Skeletal muscle satellite cell (primary cell): ENCODE results near the gene SPP2.

Source experiments
- H3K27me3 ChIP-seq: 2 replicates; pipeline ENCODE4 v1.7.0; 2013; ENCODE audit warnings: low read length; ENCODE audit not compliant: control insufficient read depth, insufficient read depth
- H3K36me3 ChIP-seq: 2 replicates; pipeline ENCODE4 v1.7.0; 2013; ENCODE audit warnings: mild to moderate bottlenecking, control low read depth, low read length; ENCODE audit not compliant: insufficient read depth
- H3K4me1 ChIP-seq: 2 replicates; pipeline ENCODE4 v1.7.0; 2013; ENCODE audit warnings: low read length; ENCODE audit not compliant: control insufficient read depth, insufficient read depth
- H3K4me2 ChIP-seq: 2 replicates; pipeline ENCODE4 v1.7.0; 2013; ENCODE audit warnings: mild to moderate bottlenecking, low read length
- H3K4me3 ChIP-seq: 2 replicates; pipeline ENCODE4 v1.7.0; 2013; ENCODE audit warnings: low read length
- H3K9ac ChIP-seq: 2 replicates; pipeline ENCODE4 v1.7.0; 2013; ENCODE audit warnings: mild to moderate bottlenecking, low read depth, low read length, moderate library complexity
- H3K9me3 ChIP-seq: replicated peaks from 2 replicates; pipeline ENCODE4 v1.7.0; 2013; ENCODE audit warnings: mild to moderate bottlenecking, control low read depth, low read length

Gene SPP2

DNA sequence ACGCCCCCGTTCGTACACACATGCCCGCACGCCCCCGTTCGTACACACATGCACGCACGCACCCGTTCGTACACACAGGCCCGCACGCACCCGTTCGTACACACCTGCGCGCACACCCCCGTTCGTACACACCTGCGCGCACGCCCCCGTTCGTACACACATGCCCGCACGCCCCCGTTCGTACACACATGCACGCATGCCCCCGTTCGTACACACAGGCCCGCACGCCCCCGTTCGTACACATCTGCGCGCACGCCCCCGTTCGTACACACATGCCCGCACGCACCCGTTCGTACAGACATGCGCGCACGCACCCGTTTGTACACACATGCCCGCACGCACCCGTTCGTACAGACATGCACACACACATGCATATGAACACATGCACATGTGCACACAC lies 45.7 kb downstream of the SPP2 start:
- Histone ChIP-seq H3K9me3 (no peaks in the 10 kb centered on the region), H3K4me1 (peaks cover 12% of the 10 kb centered on the region), H3K9ac (no peak overlapping the region), H3K36me3 (no peaks in the 10 kb centered on the region), H3K27me3 (no peaks in the 10 kb centered on the region), H3K4me3 (no peak overlapping the region), H3K4me2 (no peak overlapping the region)

DNA sequence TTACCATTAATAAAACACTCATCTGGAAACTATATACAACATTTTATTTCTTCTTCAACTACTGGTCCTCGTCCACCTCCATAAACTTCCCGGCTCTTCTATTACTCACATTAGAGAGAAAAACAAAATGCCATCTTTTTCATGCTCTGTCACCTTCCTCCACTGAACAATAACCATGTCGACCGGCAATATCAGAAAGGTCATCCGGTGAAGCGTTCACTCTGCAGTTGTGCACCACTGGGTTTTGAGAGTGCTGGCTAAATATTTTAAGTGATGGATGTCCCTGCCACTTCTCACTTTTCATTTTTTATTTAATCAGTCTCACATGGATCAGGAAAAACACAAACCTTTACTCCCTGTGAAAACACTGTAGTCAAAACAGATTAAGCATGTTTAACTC lies 48.2 kb downstream of the SPP2 start:
- Histone ChIP-seq H3K4me1 (no peaks in the 10 kb centered on the region), H3K9me3 (no peaks in the 10 kb centered on the region), H3K27me3 (peaks cover 3% of the 10 kb centered on the region), H3K4me2 (no peak overlapping the region), H3K36me3 (no peaks in the 10 kb centered on the region), H3K4me3 (no peak overlapping the region), H3K9ac (no peak overlapping the region)

DNA sequence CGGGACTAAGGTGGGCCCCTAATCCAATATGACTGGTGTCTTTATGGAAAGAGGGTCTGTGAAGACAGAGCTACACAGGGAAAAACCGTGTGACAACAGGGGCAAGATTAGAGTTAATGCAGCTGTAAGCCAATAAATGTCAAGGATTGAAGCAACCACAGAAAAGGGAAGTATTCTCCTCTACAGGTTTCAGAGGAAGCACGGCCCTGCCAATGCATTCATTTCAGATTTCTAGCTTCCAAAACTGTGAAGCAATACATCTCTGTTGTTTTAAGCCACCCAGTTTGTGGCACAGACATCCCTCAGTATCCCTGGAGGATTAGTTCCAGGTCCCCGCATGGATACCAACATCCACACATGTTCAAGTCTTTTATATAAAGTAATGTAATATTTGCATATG lies 48.8 kb downstream of the SPP2 start:
- Histone ChIP-seq H3K36me3 (no peaks in the 10 kb centered on the region), H3K9me3 (no peaks in the 10 kb centered on the region), H3K4me2 (no peak overlapping the region), H3K27me3 (peaks cover 3% of the 10 kb centered on the region), H3K9ac (no peak overlapping the region), H3K4me3 (no peak overlapping the region), H3K4me1 (no peaks in the 10 kb centered on the region)

DNA sequence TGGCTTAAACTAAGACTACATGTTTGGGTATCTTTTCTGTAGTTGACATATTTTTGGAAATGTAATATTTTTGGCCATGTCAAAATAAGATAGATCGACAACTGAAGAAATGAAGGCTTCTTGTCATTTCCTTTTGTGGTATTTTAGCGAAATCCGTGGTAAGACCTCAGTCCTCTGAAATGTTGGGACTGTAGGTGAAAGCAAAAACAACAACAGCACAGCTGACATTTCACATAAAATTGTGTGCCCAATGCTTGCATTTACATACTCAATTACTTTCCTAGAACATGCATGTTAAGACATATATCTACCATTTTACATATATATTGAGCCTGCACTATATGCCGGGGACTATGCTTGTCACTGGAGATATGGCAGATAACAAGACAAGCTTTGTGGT lies 50.2 kb downstream of the SPP2 start:
- Histone ChIP-seq H3K9ac (no peak overlapping the region), H3K4me2 (no peak overlapping the region), H3K4me1 (no peaks in the 10 kb centered on the region), H3K27me3 (peaks cover 3% of the 10 kb centered on the region), H3K9me3 (no peaks in the 10 kb centered on the region), H3K36me3 (no peaks in the 10 kb centered on the region), H3K4me3 (no peak overlapping the region)

DNA sequence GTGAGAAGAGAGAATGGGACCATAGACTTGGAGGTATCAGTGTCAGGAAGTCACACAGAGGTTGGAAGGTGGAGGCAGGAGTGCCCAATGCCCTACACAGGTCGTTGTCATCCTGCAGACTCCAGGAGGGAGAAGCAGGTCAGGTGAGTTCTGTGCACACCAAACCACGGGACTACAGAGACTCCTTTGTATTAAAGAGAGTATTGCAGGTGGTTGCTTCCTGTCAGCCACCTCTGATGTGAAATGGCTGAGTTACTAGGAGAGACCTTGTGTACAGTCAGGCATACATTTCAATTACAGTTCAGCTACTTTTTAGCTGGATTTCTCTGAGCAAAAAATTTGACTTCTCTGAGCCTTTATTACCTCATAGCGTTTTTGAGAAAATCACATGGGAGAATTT lies 51.6 kb downstream of the SPP2 start:
- Histone ChIP-seq H3K36me3 (no peaks in the 10 kb centered on the region), H3K9me3 (no peaks in the 10 kb centered on the region), H3K27me3 (peaks cover 3% of the 10 kb centered on the region), H3K4me3 (no peak overlapping the region), H3K4me2 (no peak overlapping the region), H3K9ac (no peak overlapping the region), H3K4me1 (no peaks in the 10 kb centered on the region)

DNA sequence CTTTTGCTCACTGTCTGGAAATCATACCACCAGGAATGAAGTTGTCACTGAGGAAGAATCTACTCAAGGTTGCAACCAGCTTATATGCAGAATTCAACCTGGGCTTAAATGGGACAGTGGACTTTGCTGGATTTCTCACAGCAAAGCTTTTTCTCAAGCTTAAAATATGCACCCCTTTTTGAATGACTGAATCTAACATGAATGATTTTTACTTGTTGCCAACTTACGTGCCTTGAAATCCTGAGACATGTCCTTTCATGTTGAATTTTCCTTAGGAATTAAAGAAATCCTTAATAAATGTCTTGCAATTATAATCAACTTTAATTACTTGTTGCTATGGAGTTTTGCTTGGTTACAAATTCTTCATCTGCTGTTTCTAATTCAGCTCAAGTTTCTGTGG lies 57.4 kb downstream of the SPP2 start:
- Histone ChIP-seq H3K9ac (no peak overlapping the region), H3K4me1 (peaks cover 8% of the 10 kb centered on the region), H3K27me3 (no peaks in the 10 kb centered on the region), H3K36me3 (no peaks in the 10 kb centered on the region), H3K4me3 (no peak overlapping the region), H3K9me3 (no peaks in the 10 kb centered on the region), H3K4me2 (no peak overlapping the region)

DNA sequence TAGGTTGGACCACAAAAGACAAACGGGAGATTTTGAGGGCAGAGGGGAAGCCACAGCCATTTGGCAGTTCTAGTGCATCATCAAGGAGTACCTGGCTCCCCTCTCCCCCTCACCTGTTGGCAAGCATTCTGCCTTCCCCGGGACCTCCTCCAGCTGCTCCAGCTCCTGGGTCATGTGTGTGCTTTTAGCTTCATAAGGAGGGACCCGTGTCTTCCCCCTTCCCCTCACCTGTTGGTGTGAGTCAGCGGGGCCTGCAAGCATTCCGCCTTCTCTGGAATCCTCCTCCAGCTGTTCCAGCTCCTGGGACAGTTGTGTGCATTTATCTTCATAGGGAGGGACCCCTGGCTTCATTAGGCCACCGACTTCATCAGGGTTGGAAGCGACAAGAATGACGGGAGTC lies 58.8 kb downstream of the SPP2 start:
- H3K4me1 ChIP-seq: peaks cover 8% of the 10 kb centered on the region
- H3K36me3 ChIP-seq: no peaks in the 10 kb centered on the region
- no peak overlapping the region for H3K9ac ChIP-seq
- no peak overlapping the region for H3K4me3 ChIP-seq
- H3K4me2 ChIP-seq: no peak overlapping the region
- no peaks in the 10 kb centered on the region for H3K9me3 ChIP-seq
- no peaks in the 10 kb centered on the region for H3K27me3 ChIP-seq

DNA sequence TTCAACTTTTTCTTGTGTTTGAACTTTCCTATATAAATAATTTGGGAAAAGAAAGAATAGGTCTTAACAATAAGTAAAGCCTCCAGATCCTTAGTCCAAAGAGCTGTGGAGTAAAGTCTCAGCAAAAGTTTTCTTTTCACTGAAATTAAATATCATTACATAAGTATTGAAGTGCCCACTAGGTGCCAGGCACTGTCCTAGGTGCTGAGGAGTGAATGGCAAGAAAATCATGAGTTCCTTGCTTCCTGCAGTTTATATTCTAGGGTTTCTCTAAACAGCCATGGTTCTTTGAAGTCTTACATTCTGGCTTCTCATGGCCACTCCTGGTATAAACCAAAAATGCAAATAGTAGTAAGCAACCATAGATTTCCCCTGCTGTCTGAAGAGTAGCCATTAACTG lies 59.7 kb downstream of the SPP2 start:
- Histone ChIP-seq H3K4me2 (no peak overlapping the region), H3K27me3 (no peaks in the 10 kb centered on the region), H3K9ac (no peak overlapping the region), H3K36me3 (no peaks in the 10 kb centered on the region), H3K4me1 (peaks cover 8% of the 10 kb centered on the region), H3K9me3 (no peaks in the 10 kb centered on the region), H3K4me3 (no peak overlapping the region)

DNA sequence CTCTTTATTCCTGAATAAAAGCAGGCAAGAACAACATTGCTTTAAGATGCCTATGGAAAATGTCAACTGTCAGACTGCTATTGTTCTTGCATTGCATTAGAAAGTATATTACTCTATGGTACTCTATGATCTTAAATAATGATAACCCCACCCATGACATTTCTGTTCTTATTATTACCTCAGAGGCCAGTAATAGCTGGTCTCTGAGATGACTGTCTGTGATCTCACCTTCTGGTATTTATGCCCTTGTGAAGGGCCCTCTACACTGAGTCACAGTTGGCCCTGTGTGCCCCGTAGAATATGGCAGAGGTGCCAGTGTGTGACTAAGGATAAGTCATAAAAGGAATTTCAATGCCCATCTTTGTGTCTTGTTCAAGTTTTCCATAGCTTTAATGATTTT lies 61.0 kb downstream of the SPP2 start:
- Histone ChIP-seq H3K4me2 (no peak overlapping the region), H3K36me3 (no peaks in the 10 kb centered on the region), H3K4me3 (no peak overlapping the region), H3K9ac (no peak overlapping the region), H3K9me3 (no peaks in the 10 kb centered on the region), H3K27me3 (no peaks in the 10 kb centered on the region), H3K4me1 (peaks cover 8% of the 10 kb centered on the region)

DNA sequence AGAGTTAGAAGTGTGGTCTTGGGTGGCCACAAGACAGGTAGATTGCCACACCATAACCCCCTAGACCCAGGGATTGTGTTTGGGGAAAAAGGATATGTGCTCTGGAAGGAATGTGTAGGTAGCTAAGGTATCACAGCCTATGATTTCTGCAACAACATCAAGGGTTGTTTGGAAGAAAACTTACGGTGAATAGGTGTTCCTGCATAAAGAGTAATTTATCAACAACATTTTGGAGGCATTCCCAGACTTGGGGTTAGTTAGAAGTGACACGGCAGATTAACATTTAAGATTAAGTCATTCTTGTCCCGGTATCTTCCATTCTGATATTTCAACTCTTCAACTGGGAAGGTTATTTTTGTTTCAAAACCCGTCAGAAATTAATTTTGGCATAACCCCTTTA lies 65.5 kb downstream of the SPP2 start:
- H3K9ac ChIP-seq: no peak overlapping the region
- H3K27me3 ChIP-seq: no peaks in the 10 kb centered on the region
- H3K4me3 ChIP-seq: no peak overlapping the region
- H3K4me2 ChIP-seq: no peak overlapping the region
- H3K36me3 ChIP-seq: no peaks in the 10 kb centered on the region
- H3K9me3 ChIP-seq: no peaks in the 10 kb centered on the region
- peaks cover 5% of the 10 kb centered on the region for H3K4me1 ChIP-seq

DNA sequence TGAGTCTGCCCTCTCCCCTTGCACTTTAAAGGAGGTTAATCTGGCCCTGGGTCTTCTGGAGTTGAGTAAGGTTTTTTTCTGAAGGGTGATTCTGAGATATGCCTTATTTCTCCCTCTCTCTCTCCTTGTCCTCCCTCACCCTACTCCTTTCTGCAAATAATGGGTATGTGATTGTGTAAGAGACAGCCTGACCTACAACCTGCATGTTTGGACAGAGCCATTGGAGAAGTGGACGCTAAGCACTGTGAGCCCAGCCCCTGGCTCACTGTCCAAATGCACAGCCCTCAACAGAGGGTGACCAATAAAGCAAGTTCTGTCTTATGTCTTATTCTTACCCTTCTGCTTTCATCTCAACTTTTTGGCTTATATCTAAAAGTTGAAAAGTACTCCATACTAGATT lies 71.5 kb downstream of the SPP2 start:
- H3K27me3 ChIP-seq: no peaks in the 10 kb centered on the region
- no peak overlapping the region for H3K4me2 ChIP-seq
- H3K36me3 ChIP-seq: no peaks in the 10 kb centered on the region
- H3K9ac ChIP-seq: no peak overlapping the region
- no peak overlapping the region for H3K4me3 ChIP-seq
- no peaks in the 10 kb centered on the region for H3K4me1 ChIP-seq
- H3K9me3 ChIP-seq: no peaks in the 10 kb centered on the region

DNA sequence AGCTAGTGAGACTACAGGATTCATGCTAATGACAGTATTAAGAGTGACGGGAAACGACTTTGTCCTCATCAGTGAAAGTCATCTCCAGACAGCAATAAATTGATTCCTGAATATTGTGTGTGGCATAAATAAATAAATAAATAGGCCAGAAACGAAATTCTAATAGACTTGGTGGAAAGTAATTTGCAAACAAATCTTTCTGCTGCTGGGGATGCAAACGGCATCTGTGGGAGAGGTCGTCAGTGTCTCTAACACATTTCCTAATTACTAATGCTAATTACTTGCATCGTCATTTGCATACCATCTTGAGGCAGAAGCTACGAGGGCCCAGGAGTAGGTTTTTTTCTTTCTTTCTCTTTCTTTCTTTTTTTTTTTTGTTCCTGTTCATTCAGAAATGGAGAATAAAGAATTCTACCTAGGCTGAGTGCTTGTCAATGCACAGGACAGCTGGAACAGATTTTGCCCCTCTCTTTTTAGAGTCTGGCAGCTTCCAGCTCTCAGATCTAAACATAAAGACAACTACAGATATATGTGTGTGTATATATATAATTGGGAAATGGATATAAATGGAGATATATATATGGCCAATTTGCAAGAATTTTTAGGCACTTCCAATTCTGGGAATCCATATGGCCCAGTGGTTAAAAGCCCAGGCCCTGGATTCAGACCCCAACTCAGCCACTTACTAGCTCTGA lies 75.1 kb downstream of the SPP2 start:
- Histone ChIP-seq H3K4me1 (no peaks in the 10 kb centered on the region), H3K27me3 (no peaks in the 10 kb centered on the region), H3K4me3 (no peak overlapping the region), H3K9ac (no peak overlapping the region), H3K36me3 (no peaks in the 10 kb centered on the region), H3K9me3 (no peaks in the 10 kb centered on the region), H3K4me2 (no peak overlapping the region)
